K562 (cell line): ENCODE measurements around the gene TMEM150A. TPM values are rescaled to one million over a fixed set of nuclear protein-coding genes. Genes with fewer than 3 reads are reported as not detected.

ENCODE experiments used
- HNRNPL ChIP-seq: fragments of 200-400 bp; formaldehyde crosslinking; IDR thresholded peaks from 2 replicates; pipeline ENCODE4 v1.6.1; 2017; ENCODE audit warnings: low read depth, mild to moderate bottlenecking, low read length
- NR2C1 ChIP-seq, 2 experiments: fragments of 450-650 bp; IDR thresholded peaks; 2 replicates each; pipeline ENCODE4 v1.6.1; 2017; ENCODE audit warnings: mild to moderate bottlenecking in 2 of 2, antibody characterized with exemption in 1 of 2, inconsistent platforms in 1 of 2, missing compliant biosample characterization in 1 of 2, missing genetic modification characterization in 1 of 2
- PHF20 ChIP-seq: fragments of 450-650 bp; IDR thresholded peaks from 2 replicates; pipeline ENCODE4 v1.6.1; 2018; ENCODE audit not compliant: partially characterized antibody
- polyA plus RNA-seq, 8 experiments: library from polyadenylated mRNA; depleted of rRNA in 4 of 8; stranded (reverse) in 5 of 8; unstranded in 3 of 8; fragments of >200 nt; fragmentation: Nextera tagmentation in 2 of 8; fragmentation: Illumina TruSeq in 1 of 8; extraction: Ambion mirVana in 2 of 8; extraction: Trizol in 1 of 8; gene quantifications; 2 replicates each; pipeline versions ENCODE4 v1.2.1 to v1.2.3, GENCODE V29; 2011 to 2014; ENCODE audit warnings: inconsistent platforms in 1 of 8, missing spikeins in 1 of 8
- total RNA-seq, 7 experiments: library from RNA; depleted of rRNA in 6 of 7; stranded (reverse); fragments of >200 nt in 6 of 7; fragmentation: Illumina TruSeq in 2 of 7; extraction: Trizol in 2 of 7; gene quantifications; 2 replicates each; pipeline versions ENCODE4 v1.2.1 to v1.2.3, GENCODE V29; 2011 to 2021; ENCODE audit warnings: low replicate concordance in 1 of 7
- TF ChIP-seq, protein P1 (sequence below): fragments of 450-650 bp; IDR thresholded peaks from 2 replicates; pipeline ENCODE4 v1.6.1; 2016; ENCODE audit warnings: mild to moderate bottlenecking, moderate library complexity
- TF ChIP-seq, protein P2 (sequence below): fragments of 450-650 bp; IDR thresholded peaks from 2 replicates; pipeline ENCODE4 v1.6.1; 2016
- TF ChIP-seq, protein P3 (sequence below): fragments of 250-450 bp; sonication (Bioruptor Pico); IDR thresholded peaks from 2 replicates; pipeline ENCODE4 v1.4.0; 2020; ENCODE audit warnings: mild to moderate bottlenecking, moderate library complexity
- TF ChIP-seq, protein P4 (sequence below), 2 experiments: IDR thresholded peaks in 1 of 2; conservative IDR thresholded peaks in 1 of 2; 2 replicates each; pipeline ENCODE4 v1.6.1; 2016; ENCODE audit warnings: low read depth in 2 of 2, mild to moderate bottlenecking in 1 of 2, missing compliant biosample characterization in 1 of 2, missing genetic modification characterization in 1 of 2, moderate library complexity in 1 of 2

Gene TMEM150A
- total and polyA plus RNA-seq, 9 of the 15 experiments (the other 6 are each of a cell fraction or from before 2014, with no cell fraction given): 3.9 to 17.1 (median 8.4) TPM

DNA sequence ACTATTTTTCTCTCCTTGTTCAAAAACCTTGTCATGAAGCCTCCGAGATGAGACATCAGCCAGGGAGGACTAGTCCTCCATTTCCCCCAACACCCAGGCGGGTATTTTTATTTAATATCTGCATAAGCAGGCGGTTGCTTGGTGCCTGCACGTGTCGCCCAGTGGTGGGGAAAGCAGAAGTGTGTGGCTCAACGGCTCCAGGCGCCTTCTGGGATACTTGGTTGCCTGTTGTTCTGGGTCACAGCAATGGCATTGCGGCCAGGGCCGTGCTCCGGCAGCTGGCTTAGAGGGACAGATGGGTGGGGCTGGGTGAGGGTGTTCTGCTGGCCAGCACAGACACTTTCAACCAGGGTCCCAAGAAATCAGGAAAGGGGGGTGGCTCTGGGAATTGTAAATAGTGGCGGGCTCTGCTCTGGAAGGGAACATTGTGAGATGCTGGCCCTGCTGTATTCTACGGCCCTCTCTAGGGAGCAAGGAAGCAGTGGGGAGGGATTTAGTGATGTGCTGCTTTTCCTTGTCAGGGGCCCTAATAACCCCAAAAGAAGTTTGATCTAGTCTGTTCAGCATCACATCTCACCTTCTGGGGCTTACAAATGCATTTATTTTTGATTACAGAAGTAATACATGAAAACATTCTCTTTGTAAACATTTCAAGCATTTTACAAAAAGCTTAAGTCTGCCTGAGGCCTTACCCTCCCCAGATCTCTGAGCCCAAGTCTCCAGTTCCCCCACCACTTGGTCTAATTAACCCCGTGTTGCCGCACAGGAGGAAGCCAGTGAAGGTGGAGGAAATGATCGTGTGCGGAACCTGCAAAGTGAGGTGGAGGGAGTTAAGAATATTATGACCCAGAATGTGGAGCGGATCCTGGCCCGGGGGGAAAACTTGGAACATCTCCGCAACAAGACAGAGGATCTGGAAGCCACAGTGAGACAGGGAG lies 24.0 kb downstream of the TMEM150A start (continued):
- TF ChIP-seq, protein P1, sequence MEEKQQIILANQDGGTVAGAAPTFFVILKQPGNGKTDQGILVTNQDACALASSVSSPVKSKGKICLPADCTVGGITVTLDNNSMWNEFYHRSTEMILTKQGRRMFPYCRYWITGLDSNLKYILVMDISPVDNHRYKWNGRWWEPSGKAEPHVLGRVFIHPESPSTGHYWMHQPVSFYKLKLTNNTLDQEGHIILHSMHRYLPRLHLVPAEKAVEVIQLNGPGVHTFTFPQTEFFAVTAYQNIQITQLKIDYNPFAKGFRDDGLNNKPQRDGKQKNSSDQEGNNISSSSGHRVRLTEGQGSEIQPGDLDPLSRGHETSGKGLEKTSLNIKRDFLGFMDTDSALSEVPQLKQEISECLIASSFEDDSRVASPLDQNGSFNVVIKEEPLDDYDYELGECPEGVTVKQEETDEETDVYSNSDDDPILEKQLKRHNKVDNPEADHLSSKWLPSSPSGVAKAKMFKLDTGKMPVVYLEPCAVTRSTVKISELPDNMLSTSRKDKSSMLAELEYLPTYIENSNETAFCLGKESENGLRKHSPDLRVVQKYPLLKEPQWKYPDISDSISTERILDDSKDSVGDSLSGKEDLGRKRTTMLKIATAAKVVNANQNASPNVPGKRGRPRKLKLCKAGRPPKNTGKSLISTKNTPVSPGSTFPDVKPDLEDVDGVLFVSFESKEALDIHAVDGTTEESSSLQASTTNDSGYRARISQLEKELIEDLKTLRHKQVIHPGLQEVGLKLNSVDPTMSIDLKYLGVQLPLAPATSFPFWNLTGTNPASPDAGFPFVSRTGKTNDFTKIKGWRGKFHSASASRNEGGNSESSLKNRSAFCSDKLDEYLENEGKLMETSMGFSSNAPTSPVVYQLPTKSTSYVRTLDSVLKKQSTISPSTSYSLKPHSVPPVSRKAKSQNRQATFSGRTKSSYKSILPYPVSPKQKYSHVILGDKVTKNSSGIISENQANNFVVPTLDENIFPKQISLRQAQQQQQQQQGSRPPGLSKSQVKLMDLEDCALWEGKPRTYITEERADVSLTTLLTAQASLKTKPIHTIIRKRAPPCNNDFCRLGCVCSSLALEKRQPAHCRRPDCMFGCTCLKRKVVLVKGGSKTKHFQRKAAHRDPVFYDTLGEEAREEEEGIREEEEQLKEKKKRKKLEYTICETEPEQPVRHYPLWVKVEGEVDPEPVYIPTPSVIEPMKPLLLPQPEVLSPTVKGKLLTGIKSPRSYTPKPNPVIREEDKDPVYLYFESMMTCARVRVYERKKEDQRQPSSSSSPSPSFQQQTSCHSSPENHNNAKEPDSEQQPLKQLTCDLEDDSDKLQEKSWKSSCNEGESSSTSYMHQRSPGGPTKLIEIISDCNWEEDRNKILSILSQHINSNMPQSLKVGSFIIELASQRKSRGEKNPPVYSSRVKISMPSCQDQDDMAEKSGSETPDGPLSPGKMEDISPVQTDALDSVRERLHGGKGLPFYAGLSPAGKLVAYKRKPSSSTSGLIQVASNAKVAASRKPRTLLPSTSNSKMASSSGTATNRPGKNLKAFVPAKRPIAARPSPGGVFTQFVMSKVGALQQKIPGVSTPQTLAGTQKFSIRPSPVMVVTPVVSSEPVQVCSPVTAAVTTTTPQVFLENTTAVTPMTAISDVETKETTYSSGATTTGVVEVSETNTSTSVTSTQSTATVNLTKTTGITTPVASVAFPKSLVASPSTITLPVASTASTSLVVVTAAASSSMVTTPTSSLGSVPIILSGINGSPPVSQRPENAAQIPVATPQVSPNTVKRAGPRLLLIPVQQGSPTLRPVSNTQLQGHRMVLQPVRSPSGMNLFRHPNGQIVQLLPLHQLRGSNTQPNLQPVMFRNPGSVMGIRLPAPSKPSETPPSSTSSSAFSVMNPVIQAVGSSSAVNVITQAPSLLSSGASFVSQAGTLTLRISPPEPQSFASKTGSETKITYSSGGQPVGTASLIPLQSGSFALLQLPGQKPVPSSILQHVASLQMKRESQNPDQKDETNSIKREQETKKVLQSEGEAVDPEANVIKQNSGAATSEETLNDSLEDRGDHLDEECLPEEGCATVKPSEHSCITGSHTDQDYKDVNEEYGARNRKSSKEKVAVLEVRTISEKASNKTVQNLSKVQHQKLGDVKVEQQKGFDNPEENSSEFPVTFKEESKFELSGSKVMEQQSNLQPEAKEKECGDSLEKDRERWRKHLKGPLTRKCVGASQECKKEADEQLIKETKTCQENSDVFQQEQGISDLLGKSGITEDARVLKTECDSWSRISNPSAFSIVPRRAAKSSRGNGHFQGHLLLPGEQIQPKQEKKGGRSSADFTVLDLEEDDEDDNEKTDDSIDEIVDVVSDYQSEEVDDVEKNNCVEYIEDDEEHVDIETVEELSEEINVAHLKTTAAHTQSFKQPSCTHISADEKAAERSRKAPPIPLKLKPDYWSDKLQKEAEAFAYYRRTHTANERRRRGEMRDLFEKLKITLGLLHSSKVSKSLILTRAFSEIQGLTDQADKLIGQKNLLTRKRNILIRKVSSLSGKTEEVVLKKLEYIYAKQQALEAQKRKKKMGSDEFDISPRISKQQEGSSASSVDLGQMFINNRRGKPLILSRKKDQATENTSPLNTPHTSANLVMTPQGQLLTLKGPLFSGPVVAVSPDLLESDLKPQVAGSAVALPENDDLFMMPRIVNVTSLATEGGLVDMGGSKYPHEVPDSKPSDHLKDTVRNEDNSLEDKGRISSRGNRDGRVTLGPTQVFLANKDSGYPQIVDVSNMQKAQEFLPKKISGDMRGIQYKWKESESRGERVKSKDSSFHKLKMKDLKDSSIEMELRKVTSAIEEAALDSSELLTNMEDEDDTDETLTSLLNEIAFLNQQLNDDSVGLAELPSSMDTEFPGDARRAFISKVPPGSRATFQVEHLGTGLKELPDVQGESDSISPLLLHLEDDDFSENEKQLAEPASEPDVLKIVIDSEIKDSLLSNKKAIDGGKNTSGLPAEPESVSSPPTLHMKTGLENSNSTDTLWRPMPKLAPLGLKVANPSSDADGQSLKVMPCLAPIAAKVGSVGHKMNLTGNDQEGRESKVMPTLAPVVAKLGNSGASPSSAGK: peak; percentile 89; the same call in 1 of the 2 replicates
- TF ChIP-seq PHF20 (no peak), HNRNPL (no peak), NR2C1 (IDR thresholded peaks at IDR 0.05) (no peak), NR2C1 (tag; IDR thresholded peaks at IDR 0.05) (peak; percentile 10; the same call in 1 of the 2 replicates)
- TF ChIP-seq, protein P2, sequence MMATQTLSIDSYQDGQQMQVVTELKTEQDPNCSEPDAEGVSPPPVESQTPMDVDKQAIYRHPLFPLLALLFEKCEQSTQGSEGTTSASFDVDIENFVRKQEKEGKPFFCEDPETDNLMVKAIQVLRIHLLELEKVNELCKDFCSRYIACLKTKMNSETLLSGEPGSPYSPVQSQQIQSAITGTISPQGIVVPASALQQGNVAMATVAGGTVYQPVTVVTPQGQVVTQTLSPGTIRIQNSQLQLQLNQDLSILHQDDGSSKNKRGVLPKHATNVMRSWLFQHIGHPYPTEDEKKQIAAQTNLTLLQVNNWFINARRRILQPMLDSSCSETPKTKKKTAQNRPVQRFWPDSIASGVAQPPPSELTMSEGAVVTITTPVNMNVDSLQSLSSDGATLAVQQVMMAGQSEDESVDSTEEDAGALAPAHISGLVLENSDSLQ: no peak
- TF ChIP-seq, protein P3, sequence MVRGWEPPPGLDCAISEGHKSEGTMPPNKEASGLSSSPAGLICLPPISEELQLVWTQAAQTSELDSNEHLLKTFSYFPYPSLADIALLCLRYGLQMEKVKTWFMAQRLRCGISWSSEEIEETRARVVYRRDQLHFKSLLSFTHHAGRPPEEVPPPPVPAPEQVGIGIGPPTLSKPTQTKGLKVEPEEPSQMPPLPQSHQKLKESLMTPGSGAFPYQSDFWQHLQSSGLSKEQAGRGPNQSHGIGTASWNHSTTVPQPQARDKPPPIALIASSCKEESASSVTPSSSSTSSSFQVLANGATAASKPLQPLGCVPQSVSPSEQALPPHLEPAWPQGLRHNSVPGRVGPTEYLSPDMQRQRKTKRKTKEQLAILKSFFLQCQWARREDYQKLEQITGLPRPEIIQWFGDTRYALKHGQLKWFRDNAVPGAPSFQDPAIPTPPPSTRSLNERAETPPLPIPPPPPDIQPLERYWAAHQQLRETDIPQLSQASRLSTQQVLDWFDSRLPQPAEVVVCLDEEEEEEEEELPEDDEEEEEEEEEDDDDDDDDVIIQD (CRISPR knock-in tag): no peak
- TF ChIP-seq, protein P4, sequence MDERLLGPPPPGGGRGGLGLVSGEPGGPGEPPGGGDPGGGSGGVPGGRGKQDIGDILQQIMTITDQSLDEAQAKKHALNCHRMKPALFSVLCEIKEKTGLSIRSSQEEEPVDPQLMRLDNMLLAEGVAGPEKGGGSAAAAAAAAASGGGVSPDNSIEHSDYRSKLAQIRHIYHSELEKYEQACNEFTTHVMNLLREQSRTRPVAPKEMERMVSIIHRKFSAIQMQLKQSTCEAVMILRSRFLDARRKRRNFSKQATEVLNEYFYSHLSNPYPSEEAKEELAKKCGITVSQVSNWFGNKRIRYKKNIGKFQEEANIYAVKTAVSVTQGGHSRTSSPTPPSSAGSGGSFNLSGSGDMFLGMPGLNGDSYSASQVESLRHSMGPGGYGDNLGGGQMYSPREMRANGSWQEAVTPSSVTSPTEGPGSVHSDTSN (CRISPR knock-in tag; IDR thresholded peaks at IDR 0.05; ENCODE audit: low read depth): no peak
- TF ChIP-seq, protein P4 (tag; conservative IDR thresholded peaks at IDR 0.05; ENCODE audit: low read depth): peak; percentile 25; the same call in 1 of the 2 replicates
